Astrocyte (in vitro differentiated cells and primary cell): Measurements from ENCODE around the gene SNX13. TPM values are rescaled to one million over a fixed set of nuclear protein-coding genes. Genes with fewer than 3 reads are reported as not detected.

Experiments
- DNase-seq: peaks from one replicate; pipeline ENCODE4 v3.0.0-alpha.2; 2010; ENCODE audit warnings: low read depth
- FAIRE-seq: peaks from 2 replicates; lab custom pipeline; 2011; peaks lifted over from hg19 to GRCh38; lab: Jason Lieb, UNC
- H2AFZ ChIP-seq: 2 replicates; pipeline ENCODE4 v1.6.0; 2012; ENCODE audit warnings: low read depth, low read length, inconsistent platforms
- H3K27ac ChIP-seq: 2 replicates; pipeline ENCODE4 v1.5.1; 2011; ENCODE audit warnings: low read depth, low read length, inconsistent platforms
- H3K27me3 ChIP-seq: 2 replicates; pipeline ENCODE4 v1.6.0; 2011; ENCODE audit warnings: low read length, inconsistent platforms; ENCODE audit not compliant: insufficient read depth
- H3K36me3 ChIP-seq: 2 replicates; pipeline ENCODE4 v1.5.1; 2011; ENCODE audit warnings: low read length, inconsistent platforms; ENCODE audit not compliant: insufficient read depth
- H3K4me1 ChIP-seq: 2 replicates; pipeline ENCODE4 v1.5.1; 2011; ENCODE audit warnings: low read length, inconsistent platforms; ENCODE audit not compliant: insufficient read depth
- H3K4me2 ChIP-seq: 2 replicates; pipeline ENCODE4 v1.6.0; 2012; ENCODE audit warnings: low read length, inconsistent platforms
- H3K4me3 ChIP-seq: 2 replicates; pipeline ENCODE4 v1.5.1; 2011; ENCODE audit warnings: low read depth, mild to moderate bottlenecking, low read length, inconsistent platforms; ENCODE audit not compliant: insufficient read depth
- H3K79me2 ChIP-seq: 2 replicates; pipeline ENCODE4 v1.6.0; 2012; ENCODE audit warnings: mild to moderate bottlenecking, low read length, inconsistent platforms; ENCODE audit not compliant: insufficient read depth
- H3K9ac ChIP-seq: 2 replicates; pipeline ENCODE4 v1.6.0; 2012; ENCODE audit warnings: mild to moderate bottlenecking, low read length, inconsistent platforms
- H3K9me3 ChIP-seq: 2 replicates; pipeline ENCODE4 v1.5.1; 2012; ENCODE audit warnings: low read depth, mild to moderate bottlenecking, low read length, inconsistent platforms; ENCODE audit not compliant: insufficient read depth
- H4K20me1 ChIP-seq: 2 replicates; pipeline ENCODE4 v1.6.0; 2012; ENCODE audit warnings: low read length, inconsistent platforms; ENCODE audit not compliant: insufficient read depth
- H3K27ac Mint-ChIP-seq: one replicate; pipeline ENCODE4 v1.8.0; 2021; ENCODE audit warnings: mild to moderate bottlenecking, mixed read lengths; ENCODE audit not compliant: unreplicated experiment
- H3K27me3 Mint-ChIP-seq: one replicate; pipeline ENCODE4 v1.8.0; 2021; ENCODE audit warnings: low read depth, mixed read lengths; ENCODE audit not compliant: unreplicated experiment
- H3K36me3 Mint-ChIP-seq: one replicate; pipeline ENCODE4 v1.8.0; 2021; ENCODE audit warnings: low read depth, mixed read lengths; ENCODE audit not compliant: unreplicated experiment
- H3K4me1 Mint-ChIP-seq: one replicate; pipeline ENCODE4 v1.8.0; 2021; ENCODE audit warnings: low read depth, mixed read lengths; ENCODE audit not compliant: unreplicated experiment
- H3K4me3 Mint-ChIP-seq: one replicate; pipeline ENCODE4 v1.8.0; 2021; ENCODE audit warnings: mild to moderate bottlenecking, moderate library complexity, mixed read lengths; ENCODE audit not compliant: unreplicated experiment
- H3K9me3 Mint-ChIP-seq: one replicate; pipeline ENCODE4 v1.8.0; 2021; ENCODE audit warnings: mild to moderate bottlenecking, mixed read lengths; ENCODE audit not compliant: unreplicated experiment
- CTCF ChIP-seq: IDR thresholded peaks from 2 replicates; pipeline ENCODE4 v1.5.1; 2011; ENCODE audit warnings: low read depth, mild to moderate bottlenecking, inconsistent platforms, low read length, moderate library complexity; ENCODE audit not compliant: insufficient read depth
- EZH2 ChIP-seq: IDR thresholded peaks from 2 replicates; pipeline ENCODE4 v1.6.1; 2012; ENCODE audit warnings: mild to moderate bottlenecking, low read length, inconsistent platforms; ENCODE audit not compliant: insufficient read depth
- total RNA-seq: library from RNA; stranded (reverse); gene quantifications from 2 replicates; pipeline ENCODE4 v1.2.1, GENCODE V29; 2021

SNX13 gene
- total RNA-seq, 1 donor from 2014 or later = 32.9 TPM

- H3K27me3 ChIP-seq = no peaks in the 10 kb centered on the region
- no peaks in the 10 kb centered on the region for H3K9me3 Mint-ChIP-seq
- no peaks in the 10 kb centered on the region for H3K79me2 ChIP-seq
- no peak overlapping the region for H3K4me3 ChIP-seq
- FAIRE-seq (no peak), DNase-seq (no peak)
- no peaks in the 10 kb centered on the region for H3K27me3 Mint-ChIP-seq
- H3K4me1 ChIP-seq = peaks cover 5% of the 10 kb centered on the region
- H3K4me1 Mint-ChIP-seq = no peaks in the 10 kb centered on the region
- H3K4me3 Mint-ChIP-seq = no peak overlapping the region
- no peak overlapping the region for H2AFZ ChIP-seq
- no peaks in the 10 kb centered on the region for H3K36me3 ChIP-seq
- H3K36me3 Mint-ChIP-seq = no peaks in the 10 kb centered on the region
- no peak overlapping the region for H3K4me2 ChIP-seq
- no peak overlapping the region for H3K27ac Mint-ChIP-seq
- no peaks in the 10 kb centered on the region for H3K9me3 ChIP-seq
- H3K27ac ChIP-seq = no peak overlapping the region
- no peak overlapping the region for H3K9ac ChIP-seq
- H4K20me1 ChIP-seq = no peaks in the 10 kb centered on the region
- no peak for TF ChIP-seq EZH2
- no peak for TF ChIP-seq CTCF
Measured at GRCh38 chr7:17787257-17787656, 153.0 kb downstream of the SNX13 start.

- H3K27ac ChIP-seq = no peak overlapping the region
- H3K27me3 Mint-ChIP-seq = no peaks in the 10 kb centered on the region
- H4K20me1 ChIP-seq = no peaks in the 10 kb centered on the region
- H3K4me3 ChIP-seq = no peak overlapping the region
- no peaks in the 10 kb centered on the region for H3K9me3 Mint-ChIP-seq
- H3K9me3 ChIP-seq = no peaks in the 10 kb centered on the region
- peaks cover 2% of the 10 kb centered on the region for H3K4me1 Mint-ChIP-seq
- H3K27ac Mint-ChIP-seq = no peak overlapping the region
- H3K36me3 ChIP-seq = no peaks in the 10 kb centered on the region
- no peak overlapping the region for H3K9ac ChIP-seq
- peaks cover 13% of the 10 kb centered on the region for H3K4me1 ChIP-seq
- FAIRE-seq = no peak
- DNase-seq = no peak
- no peak overlapping the region for H3K4me3 Mint-ChIP-seq
- no peak overlapping the region for H2AFZ ChIP-seq
- no peak overlapping the region for H3K4me2 ChIP-seq
- no peaks in the 10 kb centered on the region for H3K79me2 ChIP-seq
- no peak for TF ChIP-seq EZH2
- no peaks in the 10 kb centered on the region for H3K27me3 ChIP-seq
- no peaks in the 10 kb centered on the region for H3K36me3 Mint-ChIP-seq
Measured at GRCh38 chr7:17786314-17786852, 153.9 kb downstream of the SNX13 start.

GRCh38 chr7:17782216-17782549, 158.1 kb downstream of the SNX13 start:
- peak overlapping the region; percentile 64 for H3K27ac ChIP-seq
- Mint-ChIP-seq H3K9me3 (no peaks in the 10 kb centered on the region), H3K27ac (no peak overlapping the region), H3K4me1 (peaks cover 2% of the 10 kb centered on the region), H3K27me3 (no peaks in the 10 kb centered on the region), H3K4me3 (no peak overlapping the region), H3K36me3 (no peaks in the 10 kb centered on the region)
- no peak overlapping the region for H3K9ac ChIP-seq
- H3K4me1 ChIP-seq = peaks cover 14% of the 10 kb centered on the region
- H3K79me2 ChIP-seq = no peaks in the 10 kb centered on the region
- FAIRE-seq (peak; percentile 9), DNase-seq (no peak)
- H4K20me1 ChIP-seq = no peaks in the 10 kb centered on the region
- TF ChIP-seq CTCF (no peak), EZH2 (no peak)
- no peaks in the 10 kb centered on the region for H3K36me3 ChIP-seq
- no peak overlapping the region for H3K4me3 ChIP-seq
- no peaks in the 10 kb centered on the region for H3K27me3 ChIP-seq
- H3K4me2 ChIP-seq = peak overlapping the region; percentile 28
- H2AFZ ChIP-seq = no peak overlapping the region
- H3K9me3 ChIP-seq = no peaks in the 10 kb centered on the region
